ENCODE data around the gene SLC22A31.
"Not testable (repeated sequence)": the region's sequence is repeated elsewhere in the genome, so short reads cannot be mapped to it uniquely, and the experiment has no call there.

The SLC22A31 gene

DNA sequence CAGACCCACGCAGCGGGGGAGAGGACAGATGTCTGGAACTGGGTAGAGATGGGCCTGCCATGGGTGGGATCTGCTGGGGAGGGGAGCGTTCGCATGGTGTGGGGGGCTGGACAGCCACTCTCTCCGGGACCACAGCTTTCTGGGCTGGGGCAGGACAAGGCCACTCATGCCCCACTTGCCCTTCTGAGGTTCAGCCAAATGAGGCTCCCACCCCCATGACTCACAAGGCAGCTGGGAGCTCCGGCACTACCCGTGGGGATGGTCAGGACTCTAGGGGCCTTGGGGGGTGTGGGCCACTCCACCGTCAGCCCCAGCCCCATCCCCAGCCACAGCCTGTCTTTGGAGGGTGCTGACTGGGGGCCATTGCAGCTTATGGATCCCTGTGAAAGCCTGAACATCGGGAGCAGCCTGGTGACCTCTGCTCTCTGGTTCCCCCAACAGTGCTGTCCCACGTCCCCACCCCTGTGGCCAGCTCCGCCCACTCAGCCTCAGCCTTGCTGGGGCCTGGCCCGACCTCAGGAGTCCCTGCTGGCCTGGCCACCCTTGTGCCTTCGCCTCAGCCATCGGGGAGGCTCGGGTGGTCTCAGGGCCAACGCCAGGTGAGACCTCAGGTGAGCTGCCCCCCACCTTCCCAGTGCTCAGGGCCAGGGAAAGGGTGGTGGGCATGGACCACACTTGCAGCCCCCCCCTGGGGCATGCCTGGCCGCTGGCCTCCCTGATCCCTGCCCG lies 33.5 kb downstream of the SLC22A31 start:
- no peaks in the 10 kb centered on the region for H3K9me3 ChIP-seq (ENCODE audit: insufficient read depth, low read depth, low read length)
- no peak overlapping the region for H3K27ac ChIP-seq (ENCODE audit: low read length)

DNA sequence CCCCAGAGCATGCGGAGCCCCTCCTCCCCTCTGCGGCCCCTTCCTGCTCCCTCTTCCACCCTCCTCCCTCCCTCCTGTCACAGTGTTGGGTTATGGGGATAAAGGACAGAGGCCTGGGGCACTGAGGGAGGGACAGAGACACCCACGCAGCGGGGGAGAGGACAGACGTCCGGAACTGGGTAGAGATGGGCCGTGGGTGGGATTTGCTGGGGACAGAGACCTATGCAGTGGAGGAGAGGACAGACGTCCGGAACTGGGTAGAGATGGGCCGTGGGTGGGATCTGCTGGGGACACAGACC lies 34.7 kb downstream of the SLC22A31 start:
- not testable (repeated sequence) for H3K9ac ChIP-seq (ENCODE audit: low read depth, low read length); H3K36me3 ChIP-seq (ENCODE audit: insufficient read depth, low read depth, low read length); H3K27ac ChIP-seq (ENCODE audit: low read length); H3K9me3 ChIP-seq (ENCODE audit: insufficient read depth, low read depth, low read length); H3K4me1 ChIP-seq (ENCODE audit: insufficient read depth, low read length); H3K27me3 ChIP-seq (ENCODE audit: insufficient read depth, low read length); H3K4me3 ChIP-seq (ENCODE audit: low read length)

More for the DNA sequence above, 33.5 kb downstream of the SLC22A31 start:
- H3K36me3 ChIP-seq (ENCODE audit: insufficient read depth, low read depth, low read length) = no peaks in the 10 kb centered on the region
- H3K9ac ChIP-seq (ENCODE audit: low read depth, low read length) = peak overlapping the region; percentile 25; the same call in 1 of the 2 replicates
- no peaks in the 10 kb centered on the region; the same call in 1 of the 2 replicates for H3K4me1 ChIP-seq (ENCODE audit: insufficient read depth, low read length)
- peaks cover 17% of the 10 kb centered on the region for H3K27me3 ChIP-seq (ENCODE audit: insufficient read depth, low read length)
- H3K4me3 ChIP-seq (ENCODE audit: low read length) = no peak overlapping the region

DNA sequence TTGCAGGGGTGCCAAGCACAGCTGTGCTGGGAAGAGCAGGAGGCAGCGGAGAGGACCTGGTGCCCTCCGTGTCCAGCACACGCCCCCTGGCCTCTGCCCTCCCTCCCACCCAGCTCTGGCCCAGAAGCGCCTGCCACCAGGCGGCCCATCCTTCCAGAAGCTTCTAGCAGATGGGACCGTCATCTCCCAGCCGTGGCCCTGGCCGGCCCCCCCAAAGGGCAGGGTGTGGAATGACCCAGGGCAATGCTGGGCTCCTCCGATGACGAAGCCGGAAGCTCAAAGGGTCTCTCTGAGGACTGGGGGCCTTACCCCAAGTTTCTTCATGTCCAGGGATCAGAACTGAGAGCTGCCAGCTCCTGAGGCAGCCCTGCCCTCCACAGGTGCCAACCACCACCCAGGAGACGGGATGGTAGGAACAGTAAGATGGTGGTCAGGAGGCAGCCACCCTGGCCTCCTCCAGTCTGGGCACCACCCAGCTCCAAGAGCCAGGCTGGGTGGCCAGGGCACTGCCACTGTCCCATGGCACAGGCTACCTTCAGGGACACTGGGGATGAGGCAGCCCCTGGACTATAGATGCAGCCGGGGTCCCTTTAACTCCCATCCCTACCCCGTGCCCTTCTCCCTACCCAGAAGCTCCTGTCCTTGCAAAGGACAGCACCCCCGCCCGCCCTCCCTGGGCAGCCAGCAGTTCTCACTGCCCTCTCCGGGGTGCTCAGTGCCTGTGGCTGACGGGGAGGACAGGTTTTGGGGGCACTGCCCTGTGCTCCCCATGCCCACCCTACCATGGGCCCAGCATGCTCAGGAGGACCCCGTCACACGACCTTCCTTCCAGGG lies 35.3 kb downstream of the SLC22A31 start:
- H3K27ac ChIP-seq (ENCODE audit: low read length) = no peak overlapping the region
- H3K27me3 ChIP-seq (ENCODE audit: insufficient read depth, low read length) = peaks cover 4% of the 10 kb centered on the region
- H3K9ac ChIP-seq (ENCODE audit: low read depth, low read length) = no peak overlapping the region
- no peaks in the 10 kb centered on the region; the same call in 1 of the 2 replicates for H3K4me1 ChIP-seq (ENCODE audit: insufficient read depth, low read length)
- H3K4me3 ChIP-seq (ENCODE audit: low read length) = no peak overlapping the region
- H3K36me3 ChIP-seq (ENCODE audit: insufficient read depth, low read depth, low read length) = no peaks in the 10 kb centered on the region
- no peaks in the 10 kb centered on the region for H3K9me3 ChIP-seq (ENCODE audit: insufficient read depth, low read depth, low read length)

- H3K9me3 ChIP-seq (ENCODE audit: insufficient read depth, low read depth, low read length) = no peaks in the 10 kb centered on the region
- no peaks in the 10 kb centered on the region for H3K27me3 ChIP-seq (ENCODE audit: insufficient read depth, low read length)
- H3K4me1 ChIP-seq (ENCODE audit: insufficient read depth, low read length) = no peaks in the 10 kb centered on the region; the same call in 1 of the 2 replicates
- H3K36me3 ChIP-seq (ENCODE audit: insufficient read depth, low read depth, low read length) = no peaks in the 10 kb centered on the region
- no peak overlapping the region for H3K27ac ChIP-seq (ENCODE audit: low read length)
- H3K4me3 ChIP-seq (ENCODE audit: low read length) = no peak overlapping the region
- no peak overlapping the region; the same call in 1 of the 2 replicates for H3K9ac ChIP-seq (ENCODE audit: low read depth, low read length)
Measured at GRCh38 chr16:89164436-89164835, 35.9 kb downstream of the SLC22A31 start.

DNA sequence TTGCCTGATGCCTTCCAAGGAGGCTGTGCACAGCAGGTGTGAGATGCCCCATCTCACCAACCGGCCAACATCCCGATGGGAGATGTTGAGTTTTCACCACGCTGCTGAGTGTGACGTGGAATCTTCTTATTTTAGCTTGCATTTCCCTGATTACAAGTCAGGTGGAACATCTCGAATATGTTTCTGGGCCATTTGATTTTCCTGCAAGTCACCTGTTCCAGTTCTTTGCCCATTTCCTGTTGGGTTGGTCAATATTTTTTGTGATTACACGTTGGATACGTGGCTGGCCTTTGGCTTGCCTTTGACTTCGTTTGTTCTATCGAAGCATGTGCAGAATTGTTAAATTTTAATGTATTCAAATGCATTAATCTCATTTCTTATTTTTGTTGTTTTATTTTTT lies 37.0 kb downstream of the SLC22A31 start:
- Histone ChIP-seq H3K4me1 (ENCODE audit: insufficient read depth, low read length) (no peaks in the 10 kb centered on the region; the same call in 1 of the 2 replicates), H3K9me3 (ENCODE audit: insufficient read depth, low read depth, low read length) (peaks cover 5% of the 10 kb centered on the region), H3K9ac (ENCODE audit: low read depth, low read length) (no peak overlapping the region), H3K4me3 (ENCODE audit: low read length) (no peak overlapping the region), H3K36me3 (ENCODE audit: insufficient read depth, low read depth, low read length) (no peaks in the 10 kb centered on the region), H3K27ac (ENCODE audit: low read length) (no peak overlapping the region), H3K27me3 (ENCODE audit: insufficient read depth, low read length) (no peaks in the 10 kb centered on the region)

DNA sequence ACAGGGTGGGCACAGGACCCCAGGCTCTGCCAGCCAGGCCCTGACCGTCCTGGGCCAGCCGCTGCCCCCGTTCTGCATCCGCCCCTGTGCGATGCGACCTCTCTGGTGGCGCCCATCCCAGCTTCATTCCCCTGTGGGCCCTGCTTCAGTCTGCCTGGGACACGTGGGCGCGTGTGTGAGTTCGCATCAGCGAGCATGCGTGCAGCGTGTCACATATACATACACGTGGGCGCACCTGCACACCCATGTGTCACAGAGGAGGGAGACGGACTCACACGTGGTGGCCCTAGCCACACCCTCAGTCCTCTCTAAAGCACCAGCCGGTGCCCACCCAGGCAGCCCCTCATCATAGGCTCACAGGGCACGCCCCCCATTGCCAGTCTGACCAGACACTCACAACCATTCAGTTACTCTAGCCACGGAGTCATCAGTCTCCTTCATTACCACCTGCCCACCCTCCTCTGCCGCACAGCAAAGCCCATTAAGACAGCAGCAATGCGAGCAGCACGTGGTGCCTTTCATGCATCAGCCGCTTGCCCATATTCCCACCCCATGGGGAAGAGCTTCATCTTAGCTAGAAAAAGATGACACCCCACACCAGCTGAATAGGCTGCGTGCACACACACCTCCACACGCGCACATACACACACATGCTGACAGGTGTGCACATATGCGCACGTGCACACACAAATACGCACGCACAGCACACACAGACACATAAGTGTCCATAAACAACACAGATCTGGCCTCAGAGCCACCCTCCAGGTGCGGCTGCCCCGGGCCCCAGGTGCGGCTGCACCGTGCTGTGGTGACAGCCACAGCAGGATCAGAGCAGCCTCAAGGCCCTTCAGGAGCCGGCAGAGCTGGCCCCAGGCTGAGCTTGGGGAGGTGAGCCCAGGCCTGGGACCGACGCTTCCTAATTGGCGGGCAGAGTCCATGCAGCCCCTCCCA lies 38.3 kb downstream of the SLC22A31 start:
- Histone ChIP-seq H3K9ac (ENCODE audit: low read depth, low read length) (no peak overlapping the region), H3K9me3 (ENCODE audit: insufficient read depth, low read depth, low read length) (peaks cover 15% of the 10 kb centered on the region), H3K4me3 (ENCODE audit: low read length) (no peak overlapping the region), H3K27me3 (ENCODE audit: insufficient read depth, low read length) (no peaks in the 10 kb centered on the region), H3K27ac (ENCODE audit: low read length) (no peak overlapping the region), H3K4me1 (ENCODE audit: insufficient read depth, low read length) (no peaks in the 10 kb centered on the region; the same call in 1 of the 2 replicates), H3K36me3 (ENCODE audit: insufficient read depth, low read depth, low read length) (no peaks in the 10 kb centered on the region)

DNA sequence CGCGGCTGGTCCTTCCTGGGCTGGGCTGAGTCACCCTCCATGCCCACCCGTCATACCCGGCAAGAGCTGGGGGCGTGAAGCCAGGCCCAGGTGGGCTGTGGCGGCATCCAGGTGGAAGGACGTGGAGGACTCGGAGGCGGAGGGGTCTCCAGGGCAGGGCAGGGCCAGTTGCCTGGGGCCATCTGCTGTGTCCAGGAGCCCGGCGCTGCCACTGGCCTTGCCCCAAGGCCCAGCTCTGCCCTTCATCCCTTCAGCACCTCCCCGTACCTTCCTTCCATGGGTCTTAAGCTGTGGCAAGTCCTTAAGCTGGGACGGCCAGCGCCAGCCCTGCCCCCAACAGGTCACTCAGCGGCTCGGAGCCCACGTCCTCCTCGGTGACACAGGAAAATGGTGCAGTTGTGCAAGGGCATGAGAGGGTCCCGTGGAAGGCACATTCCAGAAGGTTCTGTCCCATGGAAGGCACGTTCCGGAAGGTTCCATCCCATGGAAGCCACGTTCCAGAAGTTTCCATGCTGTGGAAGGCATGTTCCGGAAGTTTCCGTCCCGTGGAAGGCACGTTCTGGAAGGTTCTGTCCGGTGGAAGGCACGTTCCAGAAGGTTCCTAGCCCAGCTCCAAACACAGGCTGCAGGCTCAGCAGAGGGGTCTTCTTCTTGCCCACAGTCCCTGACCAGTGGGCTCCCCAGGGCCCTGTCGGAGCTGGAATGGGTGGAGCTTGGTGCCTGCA lies 39.2 kb downstream of the SLC22A31 start:
- Histone ChIP-seq H3K9me3 (ENCODE audit: insufficient read depth, low read depth, low read length) (peaks cover 15% of the 10 kb centered on the region), H3K4me1 (ENCODE audit: insufficient read depth, low read length) (no peaks in the 10 kb centered on the region), H3K27ac (ENCODE audit: low read length) (no peak overlapping the region), H3K4me3 (ENCODE audit: low read length) (no peak overlapping the region), H3K36me3 (ENCODE audit: insufficient read depth, low read depth, low read length) (no peaks in the 10 kb centered on the region), H3K27me3 (ENCODE audit: insufficient read depth, low read length) (no peaks in the 10 kb centered on the region), H3K9ac (ENCODE audit: low read depth, low read length) (no peak overlapping the region)

- H3K27ac ChIP-seq (ENCODE audit: low read length) = no peak overlapping the region
- peaks cover 15% of the 10 kb centered on the region for H3K9me3 ChIP-seq (ENCODE audit: insufficient read depth, low read depth, low read length)
- no peaks in the 10 kb centered on the region for H3K4me1 ChIP-seq (ENCODE audit: insufficient read depth, low read length)
- H3K27me3 ChIP-seq (ENCODE audit: insufficient read depth, low read length) = peaks cover 8% of the 10 kb centered on the region; the same call in 1 of the 2 replicates
- no peak overlapping the region for H3K4me3 ChIP-seq (ENCODE audit: low read length)
- H3K36me3 ChIP-seq (ENCODE audit: insufficient read depth, low read depth, low read length) = no peaks in the 10 kb centered on the region
- no peak overlapping the region for H3K9ac ChIP-seq (ENCODE audit: low read depth, low read length)
Measured at GRCh38 chr16:89159850-89160354, 40.4 kb downstream of the SLC22A31 start.

DNA sequence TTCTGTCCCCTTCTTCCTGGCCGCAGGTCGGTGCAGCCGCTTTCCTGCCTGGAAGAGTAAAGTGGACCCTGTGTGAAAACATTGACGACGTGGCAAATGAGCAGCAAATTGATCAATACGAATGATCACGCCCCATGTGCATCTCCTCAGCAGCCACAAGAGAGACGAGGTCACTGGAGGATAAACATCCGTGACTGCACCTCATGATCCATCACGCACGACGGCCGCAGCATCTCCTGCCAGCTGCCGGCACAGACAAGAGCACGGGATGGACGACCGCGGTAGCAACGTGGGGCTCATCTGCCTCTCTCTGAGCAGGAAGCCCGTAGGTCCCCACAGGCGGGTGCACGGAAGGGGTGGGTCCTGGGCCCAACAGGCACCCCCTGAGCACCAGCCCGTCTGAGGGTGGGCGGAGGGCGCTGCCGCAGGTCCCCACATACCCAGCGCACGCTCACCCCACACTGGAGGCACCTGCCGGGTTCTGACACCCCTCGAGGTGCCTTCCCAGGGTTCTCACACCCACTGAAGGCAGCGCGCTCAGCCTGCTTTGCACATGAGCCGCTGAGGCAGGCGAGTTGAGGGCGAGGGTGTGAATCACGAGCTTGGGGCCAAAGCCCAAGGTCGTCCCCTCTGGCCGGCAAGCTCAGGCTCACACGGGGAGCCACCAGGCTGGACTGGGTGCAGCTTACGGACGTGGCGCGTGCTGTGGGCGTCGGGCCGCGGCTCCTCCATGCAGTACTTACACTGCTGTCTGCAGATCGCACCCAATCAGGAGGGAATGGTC lies 41.1 kb downstream of the SLC22A31 start:
- peaks cover 11% of the 10 kb centered on the region; the same call in 1 of the 2 replicates for H3K27me3 ChIP-seq (ENCODE audit: insufficient read depth, low read length)
- no peak overlapping the region for H3K27ac ChIP-seq (ENCODE audit: low read length)
- H3K9ac ChIP-seq (ENCODE audit: low read depth, low read length) = no peak overlapping the region
- peaks cover 15% of the 10 kb centered on the region for H3K9me3 ChIP-seq (ENCODE audit: insufficient read depth, low read depth, low read length)
- H3K4me3 ChIP-seq (ENCODE audit: low read length) = no peak overlapping the region
- H3K36me3 ChIP-seq (ENCODE audit: insufficient read depth, low read depth, low read length) = no peaks in the 10 kb centered on the region
- H3K4me1 ChIP-seq (ENCODE audit: insufficient read depth, low read length) = no peaks in the 10 kb centered on the region

GRCh38 chr16:89157778-89158177 lies 42.6 kb downstream of the SLC22A31 start:
- Histone ChIP-seq H3K9ac (ENCODE audit: low read depth, low read length) (no peak overlapping the region), H3K36me3 (ENCODE audit: insufficient read depth, low read depth, low read length) (no peaks in the 10 kb centered on the region), H3K27ac (ENCODE audit: low read length) (no peak overlapping the region), H3K4me1 (ENCODE audit: insufficient read depth, low read length) (no peaks in the 10 kb centered on the region), H3K9me3 (ENCODE audit: insufficient read depth, low read depth, low read length) (peaks cover 15% of the 10 kb centered on the region), H3K27me3 (ENCODE audit: insufficient read depth, low read length) (peaks cover 11% of the 10 kb centered on the region; the same call in 1 of the 2 replicates), H3K4me3 (ENCODE audit: low read length) (no peak overlapping the region)

Measured in iPS-20b (cell line).